HG03432 (cell line): Measurements from ENCODE around the gene PLA2G4A.

Experiments used
- ATAC-seq: cut with Tn5 transposase; IDR thresholded peaks from one replicate; pipeline ENCODE4 v1.9.1; 2021; ENCODE audit warnings: mild to moderate bottlenecking, moderate library complexity; ENCODE audit not compliant: unreplicated experiment

Gene PLA2G4A

GRCh38 chr1:187010571-187011309 lies 182.0 kb downstream of the PLA2G4A start:
- no peak for ATAC-seq

- no peak for ATAC-seq
Measured at GRCh38 chr1:187013582-187014200, 184.9 kb downstream of the PLA2G4A start.

GRCh38 chr1:187018291-187018690 lies 189.5 kb downstream of the PLA2G4A start:
- no peak for ATAC-seq

- ATAC-seq: no peak
Measured at GRCh38 chr1:187027253-187027652, 198.5 kb downstream of the PLA2G4A start.

GRCh38 chr1:187032316-187032981 lies 203.7 kb downstream of the PLA2G4A start:
- ATAC-seq: peak; percentile 51

GRCh38 chr1:187032982-187033692 lies 204.4 kb downstream of the PLA2G4A start:
- ATAC-seq: peak; percentile 37

GRCh38 chr1:187033693-187034390 lies 205.1 kb downstream of the PLA2G4A start:
- ATAC-seq: no peak

GRCh38 chr1:187034501-187034900 lies 205.8 kb downstream of the PLA2G4A start:
- no peak for ATAC-seq

GRCh38 chr1:187037973-187038553 lies 209.3 kb downstream of the PLA2G4A start:
- no peak for ATAC-seq
